ENCODE data around the gene KIAA0825.

Gene KIAA0825

DNA sequence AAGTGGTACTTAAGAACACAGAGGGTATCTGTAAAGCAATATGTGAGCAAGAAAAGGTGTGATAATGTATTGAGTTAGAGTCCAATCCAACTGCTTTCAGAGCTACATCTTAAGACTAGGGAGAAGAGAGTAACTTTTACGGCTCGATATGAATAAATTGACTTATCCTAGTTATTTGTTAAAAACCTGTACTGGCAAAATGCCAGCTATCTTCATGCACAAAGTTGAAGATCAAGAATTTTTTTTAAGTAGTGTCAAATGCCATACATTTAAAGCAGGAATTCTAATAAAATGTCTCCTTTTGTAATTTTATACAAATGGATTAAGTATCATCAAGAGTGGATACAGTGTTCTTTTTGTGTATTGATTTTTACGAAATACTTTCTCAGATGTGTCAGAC lies 305.2 kb downstream of the KIAA0825 start:
- no peak for DNase-seq (ENCODE audit: low read depth)

GRCh38 chr5:94312298-94312697 lies 306.1 kb downstream of the KIAA0825 start:
- no peak for DNase-seq (ENCODE audit: low read depth)

DNA sequence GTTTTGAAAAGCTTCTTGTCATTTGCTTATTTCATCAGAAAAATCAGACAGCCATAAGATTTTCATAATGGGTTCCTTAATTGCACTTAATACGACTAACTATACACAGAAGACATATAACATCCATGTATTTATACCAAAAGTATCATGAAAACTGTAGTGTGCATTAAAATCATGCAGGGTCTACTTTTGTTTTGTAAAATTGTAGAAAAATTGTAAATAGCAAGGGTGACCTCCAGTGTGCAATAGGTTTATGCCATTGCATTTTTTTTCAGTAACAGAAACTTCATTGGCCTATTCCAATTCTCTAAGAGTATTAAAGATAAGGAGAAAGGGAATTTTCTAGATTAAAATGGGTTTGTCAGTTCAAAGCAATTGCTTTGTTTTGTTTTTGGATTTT lies 307.6 kb downstream of the KIAA0825 start:
- no peak for DNase-seq (ENCODE audit: low read depth)

DNA sequence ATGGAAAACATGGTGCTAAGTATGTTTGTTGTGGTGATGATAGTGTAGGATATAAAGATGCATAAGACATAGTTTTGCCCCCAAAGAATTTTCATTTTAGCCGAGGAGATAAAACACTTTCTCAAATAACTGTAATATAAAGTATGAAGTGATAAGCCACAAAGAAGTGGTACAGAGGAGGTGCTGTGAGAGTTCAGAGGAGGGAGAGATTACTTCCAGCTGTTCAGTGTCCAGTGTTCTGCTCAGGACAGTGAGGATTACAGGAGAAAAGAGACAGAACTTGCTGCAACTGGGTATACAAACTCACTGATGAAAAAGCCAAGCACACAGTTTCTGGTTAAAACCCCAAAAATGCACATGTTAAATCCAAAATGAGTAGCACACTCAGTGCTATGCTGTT lies 309.3 kb downstream of the KIAA0825 start:
- no peak for DNase-seq (ENCODE audit: low read depth)

DNA sequence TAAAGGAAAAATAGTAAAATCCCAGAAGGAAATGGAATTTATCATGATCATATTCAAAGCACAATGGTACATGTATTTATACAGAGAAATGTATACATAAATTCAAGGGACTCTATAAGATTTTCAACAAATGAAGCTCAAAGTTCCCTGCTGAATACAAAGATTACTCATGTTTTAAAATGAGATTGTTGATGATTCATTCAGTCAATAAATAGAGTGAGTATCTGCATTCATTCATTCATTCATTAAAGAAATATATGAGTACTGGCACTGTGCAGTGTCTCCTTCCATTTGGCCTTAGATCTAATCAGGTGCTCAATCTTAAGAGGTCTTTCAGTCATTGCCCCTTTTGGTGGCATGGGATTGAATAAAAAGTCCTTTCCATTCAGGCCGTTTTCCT lies 310.0 kb downstream of the KIAA0825 start:
- no peak for DNase-seq (ENCODE audit: low read depth)

DNA sequence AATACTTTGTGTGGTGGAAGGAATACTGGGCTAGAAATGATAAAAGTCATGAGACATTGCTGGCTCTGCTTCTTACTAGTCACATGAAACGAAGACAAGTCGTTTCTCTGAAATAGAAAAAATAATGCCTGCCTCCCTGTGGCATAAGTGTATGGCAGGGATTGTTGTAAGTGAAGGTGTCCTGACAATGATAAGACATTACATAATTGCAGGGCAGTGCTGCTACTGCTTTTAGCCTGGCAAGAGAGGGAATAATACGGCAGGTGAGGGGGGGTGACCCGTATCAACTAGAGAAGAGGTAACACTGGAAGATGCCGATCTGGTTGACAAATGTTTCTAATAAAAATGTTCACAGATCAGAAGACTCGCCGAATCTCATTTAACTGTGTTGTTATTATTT lies 314.3 kb downstream of the KIAA0825 start:
- DNase-seq (ENCODE audit: low read depth): no peak

GRCh38 chr5:94288937-94289336 lies 329.5 kb downstream of the KIAA0825 start:
- no peak for DNase-seq (ENCODE audit: low read depth)

DNA sequence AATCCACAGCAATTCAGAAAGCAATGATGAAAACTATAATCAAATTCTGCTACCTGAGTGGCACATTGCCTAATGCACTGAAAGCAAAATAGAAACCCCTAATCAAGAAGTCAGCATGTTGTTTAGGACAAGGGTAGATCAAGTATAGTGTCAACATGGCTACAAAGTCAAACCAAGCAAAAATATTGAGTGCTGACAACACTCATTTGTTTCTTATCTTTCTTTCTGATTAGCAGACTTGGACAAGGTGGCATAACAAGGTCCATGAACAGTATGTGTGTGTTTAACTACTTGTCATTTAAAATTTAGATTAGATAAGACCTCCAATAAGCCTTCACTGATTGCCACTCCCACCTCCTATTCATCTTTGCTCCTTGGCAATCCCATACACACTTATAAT lies 332.4 kb downstream of the KIAA0825 start:
- DNase-seq (ENCODE audit: low read depth): no peak

DNA sequence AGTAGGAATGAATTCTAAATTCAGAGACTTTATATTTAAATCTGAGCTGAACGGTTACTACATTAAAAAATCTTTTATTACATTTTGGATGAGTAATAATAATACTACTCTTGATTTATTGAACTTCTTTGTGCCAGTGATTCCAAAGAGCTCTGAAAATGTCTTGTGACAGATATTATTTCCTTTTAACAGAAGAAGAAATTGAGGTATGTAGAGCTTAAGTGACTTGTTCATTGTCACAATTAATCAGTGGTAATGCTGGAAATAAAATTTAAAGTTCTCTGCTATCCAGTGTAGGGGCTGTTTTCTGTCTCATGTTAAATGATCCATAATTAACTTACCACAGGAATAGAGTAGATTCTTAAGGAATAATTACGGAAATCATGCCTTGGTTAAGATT lies 335.3 kb downstream of the KIAA0825 start:
- DNase-seq (ENCODE audit: low read depth): no peak

DNA sequence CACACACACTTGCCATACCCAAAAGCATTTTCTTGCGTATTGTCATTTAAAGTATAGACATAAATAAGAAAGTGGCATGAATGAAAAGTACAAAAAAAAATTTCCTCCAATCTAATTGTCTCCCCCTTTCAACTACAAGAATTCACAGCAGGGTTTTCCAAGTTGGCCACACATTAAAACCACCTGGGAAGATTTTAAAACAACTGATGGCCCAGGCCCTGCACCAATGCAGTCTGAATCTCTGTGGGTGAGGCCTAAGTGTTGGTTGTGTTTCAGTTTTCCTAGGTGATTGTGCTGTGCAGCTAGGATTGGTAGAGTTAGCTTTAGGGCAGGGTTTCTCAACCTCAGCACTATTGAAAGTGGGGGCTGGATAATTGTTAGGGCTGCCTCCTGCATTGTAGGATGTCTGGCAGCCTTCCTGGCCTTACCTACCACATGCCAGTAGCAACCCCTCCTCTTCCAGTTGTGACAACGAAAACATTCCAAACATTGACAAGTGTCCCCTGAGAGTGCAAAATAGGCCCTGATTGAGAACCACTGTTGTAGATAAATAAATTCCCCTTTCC lies 337.1 kb downstream of the KIAA0825 start:
- no peak for DNase-seq (ENCODE audit: low read depth)

DNA sequence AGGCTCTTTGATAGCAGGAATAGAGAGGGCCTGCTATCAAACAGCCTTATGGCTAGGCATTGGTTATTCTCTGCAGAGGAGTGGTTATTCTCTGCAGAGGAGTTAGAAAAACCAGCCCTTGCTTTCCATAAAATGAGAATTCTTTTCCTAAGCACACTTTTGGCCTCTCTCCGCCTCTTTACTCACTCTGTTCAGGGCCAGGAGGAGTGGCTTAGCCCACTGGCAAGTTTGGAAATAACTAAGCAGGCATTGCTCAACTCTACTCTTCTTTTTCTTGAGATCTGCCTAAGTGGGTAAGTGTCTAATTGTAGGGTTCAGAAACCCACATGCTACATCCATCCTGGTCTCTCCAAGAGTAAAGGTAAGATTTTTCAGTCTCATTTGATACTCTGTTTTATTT lies 341.7 kb downstream of the KIAA0825 start:
- DNase-seq (ENCODE audit: low read depth): no peak

DNA sequence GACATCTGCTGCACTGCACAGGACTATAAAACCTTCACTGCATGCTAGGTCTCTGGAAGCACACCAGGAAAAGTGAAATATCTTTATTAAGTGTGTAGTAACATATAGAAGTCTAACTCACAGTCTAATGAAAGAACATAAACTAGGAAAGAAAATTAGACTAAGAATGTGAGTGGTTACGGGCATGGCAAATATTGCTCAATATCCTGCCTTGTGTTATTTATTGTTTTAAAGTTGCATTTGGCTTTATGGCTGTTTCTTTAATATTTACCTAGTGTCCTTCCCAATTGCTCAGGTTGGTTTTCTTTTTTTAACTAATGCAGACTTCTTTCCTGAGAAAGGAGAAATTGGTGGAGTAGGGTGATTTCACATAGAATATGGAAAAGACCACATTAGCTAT lies 342.4 kb downstream of the KIAA0825 start:
- no peak for DNase-seq (ENCODE audit: low read depth)

GRCh38 chr5:94274707-94275106 lies 343.7 kb downstream of the KIAA0825 start:
- DNase-seq (ENCODE audit: low read depth): no peak

DNA sequence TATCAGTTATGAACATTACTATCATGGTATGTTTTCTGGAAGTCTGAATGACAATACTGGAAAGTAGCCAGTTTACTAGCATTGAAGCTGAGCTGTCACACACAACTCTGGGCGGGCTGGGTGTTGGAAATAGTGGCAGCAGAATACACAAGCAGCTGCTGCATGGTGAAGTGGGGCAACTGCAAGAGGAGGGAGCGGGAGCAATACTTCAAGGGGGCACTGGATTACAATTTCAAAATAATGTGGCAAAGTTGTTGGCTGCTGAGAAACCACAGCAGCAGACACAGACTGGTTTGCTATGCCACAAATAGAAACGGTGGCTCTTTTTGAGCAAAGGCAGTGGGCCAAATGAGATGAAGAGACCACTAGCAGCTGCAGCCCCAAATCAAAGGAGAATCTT lies 350.2 kb downstream of the KIAA0825 start:
- no peak for DNase-seq (ENCODE audit: low read depth)

GRCh38 chr5:94267350-94267899 lies 351.0 kb downstream of the KIAA0825 start:
- no peak for DNase-seq (ENCODE audit: low read depth)

DNA sequence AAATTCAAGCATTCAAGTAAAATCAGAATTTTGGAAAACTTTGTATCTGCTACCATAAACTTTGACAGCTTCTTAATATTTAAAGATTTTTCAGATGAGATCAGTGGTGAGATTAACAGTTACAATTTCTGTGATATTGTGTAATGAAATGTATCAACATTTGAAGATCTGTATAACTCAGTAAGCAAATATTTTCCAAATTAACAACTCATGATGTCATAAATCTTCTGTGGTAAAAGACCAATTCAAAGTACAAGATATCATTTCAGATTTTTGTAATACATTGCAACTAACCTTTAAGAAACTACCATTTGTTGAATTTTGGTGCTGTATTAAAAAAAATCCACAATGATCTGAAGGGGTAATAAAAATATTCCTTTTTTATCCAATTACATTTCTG lies 352.2 kb downstream of the KIAA0825 start:
- no peak for DNase-seq (ENCODE audit: low read depth)

GRCh38 chr5:94263068-94263467 lies 355.3 kb downstream of the KIAA0825 start:
- no peak for DNase-seq (ENCODE audit: low read depth)

- no peak for DNase-seq (ENCODE audit: low read depth)
Observed at GRCh38 chr5:94260096-94260495, 358.3 kb downstream of the KIAA0825 start.

- no peak for DNase-seq (ENCODE audit: low read depth)
Observed at GRCh38 chr5:94254214-94254613, 364.2 kb downstream of the KIAA0825 start.

GRCh38 chr5:94250985-94251384 lies 367.4 kb downstream of the KIAA0825 start:
- DNase-seq (ENCODE audit: low read depth): no peak

DNA sequence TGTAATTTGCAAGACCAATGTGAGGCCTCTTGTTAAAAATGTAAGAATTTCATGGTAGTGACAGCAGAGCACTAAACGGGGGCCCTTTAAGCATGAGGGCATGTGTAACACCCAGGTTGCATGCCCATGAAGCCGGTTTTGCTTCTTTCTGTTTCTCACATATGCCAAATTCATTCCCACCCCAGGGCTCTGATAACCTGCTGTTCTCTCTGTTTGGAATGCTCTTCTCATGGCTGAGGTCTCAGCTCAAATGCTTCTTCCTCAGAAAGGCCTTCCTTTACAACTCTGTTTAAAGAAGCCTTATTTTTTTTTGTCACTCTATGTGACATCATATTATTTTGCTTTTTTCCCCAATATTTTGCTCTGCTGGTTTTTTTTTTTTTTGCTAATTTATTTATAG lies 369.0 kb downstream of the KIAA0825 start:
- no peak for DNase-seq (ENCODE audit: low read depth)

DNA sequence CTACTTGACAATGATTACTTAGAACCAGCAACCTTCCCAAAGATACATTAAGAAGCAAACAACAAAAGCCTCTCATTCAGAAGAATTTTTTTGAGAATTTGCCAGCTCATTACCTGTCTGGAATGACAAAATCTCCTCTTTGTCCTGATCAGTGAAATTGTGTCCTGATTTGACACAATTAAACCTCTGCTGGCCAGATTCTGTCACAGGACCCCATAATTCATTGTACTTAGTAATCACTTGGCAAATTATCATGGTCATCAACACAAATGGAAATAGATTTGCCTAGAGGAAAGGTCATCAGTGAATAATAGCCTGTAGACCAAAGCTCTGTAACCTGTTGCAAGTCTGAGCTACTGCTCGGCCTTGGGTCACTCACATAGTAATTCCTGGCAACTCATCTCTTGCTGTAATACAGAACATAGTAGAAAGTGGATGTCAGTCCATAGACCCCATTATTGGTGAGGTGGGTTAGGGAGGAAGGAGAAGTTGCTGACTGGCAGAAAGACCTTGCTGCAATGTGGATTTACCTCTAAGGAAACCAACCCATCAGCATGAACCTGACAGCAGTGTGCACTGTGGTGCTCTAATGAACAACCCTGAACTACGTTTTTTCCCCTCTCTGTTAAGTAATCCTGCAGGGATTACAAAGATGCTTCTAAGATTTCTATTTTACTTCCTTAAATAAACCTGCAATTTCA lies 370.1 kb downstream of the KIAA0825 start:
- DNase-seq (ENCODE audit: low read depth): no peak

DNA sequence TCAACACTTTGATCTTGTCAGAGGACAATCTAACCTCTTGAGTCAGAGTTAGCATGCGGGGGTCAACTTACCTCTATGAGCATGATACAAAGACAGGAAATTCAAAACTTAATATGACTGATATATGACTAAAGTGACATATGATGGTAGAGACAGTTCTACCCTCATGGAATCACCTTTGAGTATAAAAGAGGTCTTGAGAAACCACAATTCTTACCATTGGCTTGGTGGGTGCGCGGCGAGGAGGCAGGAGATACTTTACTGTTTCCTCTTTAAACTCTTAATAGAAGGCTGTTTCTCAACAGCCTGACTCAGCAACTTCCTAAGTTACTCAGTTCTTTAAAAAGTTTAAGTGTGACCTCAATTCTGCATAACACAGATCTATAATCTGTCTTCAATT lies 372.8 kb downstream of the KIAA0825 start:
- no peak for DNase-seq (ENCODE audit: low read depth)

DNA sequence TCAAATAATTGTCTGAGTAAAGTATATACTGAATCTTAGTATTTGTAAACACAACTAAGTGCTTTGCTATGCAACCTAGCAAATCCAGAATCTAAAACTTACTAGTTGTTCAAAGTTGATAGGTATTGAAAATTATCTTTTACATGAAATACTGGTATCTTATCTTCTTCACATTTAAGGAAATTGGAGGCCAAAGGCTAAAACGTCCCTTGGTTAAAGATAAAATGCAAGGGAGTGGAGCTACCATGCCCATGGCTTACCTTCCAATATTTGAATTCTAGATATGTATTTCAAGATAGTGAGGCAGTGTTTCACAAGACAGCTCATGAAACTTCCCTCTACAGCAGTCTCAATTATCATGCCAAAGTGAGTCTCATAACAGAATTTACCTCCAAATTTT lies 373.5 kb downstream of the KIAA0825 start:
- no peak for DNase-seq (ENCODE audit: low read depth)

All from fibroblast of the conjunctiva (primary cell).